Neural cell (in vitro differentiated cells): ENCODE results near the gene MYO10. TPM values are rescaled to one million over a fixed set of nuclear protein-coding genes. Genes with fewer than 3 reads are reported as not detected.

ENCODE experiments used
- H2AFZ ChIP-seq: fragments of 200-600, 300-800 bp; sonication (generic), shearing (Covaris generic); 2 replicates; pipeline ENCODE4 v1.6.0; 2014; ENCODE audit warnings: low read depth, mild to moderate bottlenecking, antibody characterized with exemption, low read length, moderate library complexity
- H3F3A ChIP-seq: fragments of 200-600 bp; shearing (Covaris generic); 2 replicates; pipeline ENCODE4 v1.6.1; 2016; ENCODE audit warnings: mild to moderate bottlenecking, moderate library complexity, mixed read lengths, antibody characterized with exemption, low read length; ENCODE audit not compliant: insufficient read depth, poor library complexity, severe bottlenecking
- H3K27ac ChIP-seq: fragments of 200-600, 300-800 bp; sonication (generic), shearing (Covaris generic); 2 replicates; pipeline ENCODE4 v1.5.1; 2014; ENCODE audit warnings: mild to moderate bottlenecking, low read length, moderate library complexity
- H3K27me3 ChIP-seq: fragments of 300-800, 200-600 bp; sonication (generic), shearing (Covaris generic); 2 replicates; pipeline ENCODE4 v1.6.0; 2014; ENCODE audit warnings: mild to moderate bottlenecking, low read depth, low read length, moderate library complexity; ENCODE audit not compliant: insufficient read depth
- H3K36me3 ChIP-seq: fragments of 300-800, 200-600 bp; sonication (generic), shearing (Covaris generic); 2 replicates; pipeline ENCODE4 v1.5.1; 2014; ENCODE audit warnings: mild to moderate bottlenecking, antibody characterized with exemption, low read length, moderate library complexity; ENCODE audit not compliant: insufficient read depth
- H3K4me2 ChIP-seq: fragments of 300-800, 200-600 bp; sonication (generic), shearing (Covaris generic); 2 replicates; pipeline ENCODE4 v1.6.0; 2014; ENCODE audit warnings: mild to moderate bottlenecking, low read length
- H3K4me3 ChIP-seq: fragments of 300-800, 200-600 bp; sonication (generic), shearing (Covaris generic); 2 replicates; pipeline ENCODE4 v1.5.1; 2014; ENCODE audit warnings: mild to moderate bottlenecking, low read length, moderate library complexity
- H3K79me2 ChIP-seq: fragments of 200-600 bp; shearing (Covaris generic); replicated peaks from 2 replicates; pipeline ENCODE4 v1.6.0; 2014; ENCODE audit warnings: mild to moderate bottlenecking, low read length, moderate library complexity; ENCODE audit not compliant: insufficient read depth
- H3K9ac ChIP-seq: fragments of 300-800, 200-600 bp; sonication (generic), shearing (Covaris generic); 2 replicates; pipeline ENCODE4 v1.6.1; 2016; ENCODE audit warnings: mild to moderate bottlenecking, low read length, mixed read lengths
- H3K9me2 ChIP-seq: fragments of 200-600 bp; shearing (Covaris generic); 2 replicates; pipeline ENCODE4 v1.6.1; 2016; ENCODE audit warnings: mild to moderate bottlenecking, low read length, mixed read lengths; ENCODE audit not compliant: insufficient read depth
- H3K9me3 ChIP-seq: fragments of 200-600, 300-800 bp; sonication (generic), shearing (Covaris generic); 2 replicates; pipeline ENCODE4 v1.6.1; 2016; ENCODE audit warnings: mild to moderate bottlenecking, mixed run types, low read length, moderate library complexity, mixed read lengths
- H4K20me1 ChIP-seq: fragments of 200-600 bp; shearing (Covaris generic); 2 replicates; pipeline ENCODE4 v1.6.1; 2016; ENCODE audit warnings: mild to moderate bottlenecking, mixed run types; ENCODE audit not compliant: insufficient read depth
- CTCF ChIP-seq: fragments of 450-650 bp; IDR thresholded peaks from 2 replicates; pipeline ENCODE4 v1.5.1; 2014; ENCODE audit warnings: antibody characterized with exemption, mild to moderate bottlenecking, moderate library complexity; ENCODE audit not compliant: poor library complexity, severe bottlenecking
- EP300 ChIP-seq: fragments of 450-650 bp; conservative IDR thresholded peaks from 2 replicates; pipeline ENCODE4 v1.6.1; 2014; ENCODE audit warnings: antibody characterized with exemption, mild to moderate bottlenecking, moderate library complexity; ENCODE audit not compliant: poor library complexity, severe bottlenecking
- EZH2 ChIP-seq: fragments of 200-600, 300-800 bp; shearing (Covaris generic), sonication (generic); IDR thresholded peaks from 2 replicates; pipeline ENCODE4 v1.6.1; 2014; ENCODE audit warnings: antibody characterized with exemption, low read length, borderline replicate concordance, mild to moderate bottlenecking; ENCODE audit not compliant: insufficient read depth, poor library complexity, severe bottlenecking
- MXI1 ChIP-seq: fragments of 450-650 bp; conservative IDR thresholded peaks from 2 replicates; pipeline ENCODE4 v1.6.1; 2014; ENCODE audit warnings: antibody characterized with exemption, mild to moderate bottlenecking; ENCODE audit not compliant: poor library complexity, severe bottlenecking
- POLR2AphosphoS5 ChIP-seq: IDR thresholded peaks from 2 replicates; pipeline ENCODE4 v1.6.1; 2012
- RAD21 ChIP-seq: fragments of 450-650 bp; conservative IDR thresholded peaks from 2 replicates; pipeline ENCODE4 v1.6.1; 2014; ENCODE audit warnings: antibody characterized with exemption, mild to moderate bottlenecking, moderate library complexity
- REST ChIP-seq: IDR thresholded peaks from 2 replicates; pipeline ENCODE4 v1.6.1; 2012; ENCODE audit warnings: borderline replicate concordance
- SMC3 ChIP-seq: fragments of 450-650 bp; conservative IDR thresholded peaks from 2 replicates; pipeline ENCODE4 v1.6.1; 2014; ENCODE audit warnings: antibody characterized with exemption, mild to moderate bottlenecking, moderate library complexity; ENCODE audit not compliant: poor library complexity
- TAF1 ChIP-seq: IDR thresholded peaks from 2 replicates; pipeline ENCODE4 v1.6.1; 2012; ENCODE audit warnings: low read depth
- polyA plus RNA-seq: library from polyadenylated mRNA; depleted of rRNA; stranded (reverse); fragments of >200 nt; gene quantifications from 2 replicates; pipeline ENCODE4 v1.2.3, GENCODE V29; 2014

MYO10 gene
- polyA plus RNA-seq, 1 donor from 2014 or later, result 3.2 TPM

GRCh38 chr5:16899171-16899570, 36.9 kb downstream of the MYO10 start:
- H3K9ac ChIP-seq, result no peak overlapping the region
- no peak overlapping the region for H3K27ac ChIP-seq
- H3K36me3 ChIP-seq, result no peaks in the 10 kb centered on the region
- H3K4me3 ChIP-seq, result no peak overlapping the region
- no peaks in the 10 kb centered on the region for H3K9me3 ChIP-seq
- no peaks in the 10 kb centered on the region for H3F3A ChIP-seq
- no peak overlapping the region for H2AFZ ChIP-seq
- no peaks in the 10 kb centered on the region for H4K20me1 ChIP-seq
- TF ChIP-seq SMC3, result no peak
- no peak for TF ChIP-seq POLR2AphosphoS5
- no peaks in the 10 kb centered on the region for H3K9me2 ChIP-seq
- H3K4me2 ChIP-seq, result no peak overlapping the region
- no peaks in the 10 kb centered on the region for H3K79me2 ChIP-seq
- H3K27me3 ChIP-seq, result no peaks in the 10 kb centered on the region

DNA sequence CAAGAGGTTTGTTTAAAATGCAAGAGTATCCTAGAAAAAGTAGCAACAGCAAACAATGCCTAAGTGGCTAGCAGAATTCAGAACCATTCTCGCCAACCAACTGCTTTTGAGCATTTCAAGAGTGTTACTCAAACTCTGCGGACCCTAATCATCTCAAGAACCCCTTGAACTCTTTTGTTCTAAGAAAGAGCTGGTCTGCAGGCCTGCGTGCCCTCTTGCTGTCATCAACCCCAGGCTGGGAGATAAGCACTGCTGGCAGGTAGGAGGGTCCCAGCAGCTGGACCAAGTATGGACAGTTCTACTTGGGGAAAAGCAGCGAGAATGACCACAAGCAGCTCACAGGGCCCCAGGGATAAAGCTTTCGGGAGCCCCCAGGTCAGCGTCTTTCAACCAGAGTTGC, 38.3 kb downstream of the MYO10 start:
- TF ChIP-seq POLR2AphosphoS5, result no peak
- TF ChIP-seq EP300, result no peak
- no peak for TF ChIP-seq TAF1
- TF ChIP-seq REST, result no peak
- no peak for TF ChIP-seq RAD21
- no peak for TF ChIP-seq EZH2
- Histone ChIP-seq H3K9me3 (no peaks in the 10 kb centered on the region), H3K4me3 (no peak overlapping the region), H3K27ac (no peak overlapping the region), H3K9me2 (no peaks in the 10 kb centered on the region), H3K27me3 (no peaks in the 10 kb centered on the region), H3K36me3 (no peaks in the 10 kb centered on the region), H3K9ac (no peak overlapping the region), H4K20me1 (no peaks in the 10 kb centered on the region), H2AFZ (no peak overlapping the region), H3K79me2 (no peaks in the 10 kb centered on the region), H3F3A (no peaks in the 10 kb centered on the region), H3K4me2 (no peak overlapping the region)

- Histone ChIP-seq H3K9me3 (no peaks in the 10 kb centered on the region), H3K4me2 (no peak overlapping the region)
Observed at GRCh38 chr5:16897284-16897704, 38.8 kb downstream of the MYO10 start.

More at GRCh38 chr5:16897284-16897704, 38.8 kb downstream of the MYO10 start:
- Histone ChIP-seq H3K9ac (no peak overlapping the region), H3K27ac (no peak overlapping the region), H2AFZ (no peak overlapping the region), H3K36me3 (no peaks in the 10 kb centered on the region), H3K27me3 (no peaks in the 10 kb centered on the region), H3K9me2 (no peaks in the 10 kb centered on the region), H3F3A (no peaks in the 10 kb centered on the region), H3K4me3 (no peak overlapping the region), H3K79me2 (no peaks in the 10 kb centered on the region), H4K20me1 (no peaks in the 10 kb centered on the region)
- TF ChIP-seq TAF1 (no peak), REST (no peak), RAD21 (no peak), CTCF (no peak), MXI1 (no peak), EP300 (no peak), SMC3 (no peak), EZH2 (no peak), POLR2AphosphoS5 (no peak)
